Esophagus muscularis mucosa (tissue), 4 donors: ENCODE results near the gene ACD. TPM values are rescaled to one million over a fixed set of nuclear protein-coding genes. Genes with fewer than 3 reads are reported as not detected.

Experiments used
- DNase-seq: peaks from one replicate; pipeline ENCODE4 v3.0.0-alpha.2; 2017; ENCODE audit errors: extremely low spot score
- H3K27ac ChIP-seq, 4 donors: fragments of 200-600 bp; sonication (generic); replicated peaks in 1 of 4; 1 replicate in 3 of 4; 2 replicates in 1 of 4; pipeline ENCODE4 v1.5.1; 2016 to 2019; ENCODE audit warnings: mild to moderate bottlenecking in 1 of 4
- H3K27me3 ChIP-seq, 4 donors: fragments of 200-600 bp; sonication (generic); one replicate each; pipeline versions ENCODE4 v1.5.1 to v1.6.0; 2016 to 2019
- H3K36me3 ChIP-seq, 4 donors: fragments of 200-600 bp; sonication (generic); one replicate each; pipeline ENCODE4 v1.5.1; 2016 to 2019
- H3K4me1 ChIP-seq, 4 donors: fragments of 200-600 bp; sonication (generic); one replicate each; pipeline ENCODE4 v1.5.1; 2016 to 2019
- H3K4me3 ChIP-seq, 4 donors: fragments of 200-600 bp; sonication (generic); 1 replicate in 2 of 4; 2 replicates in 2 of 4; pipeline ENCODE4 v1.5.1; 2016 to 2019; ENCODE audit warnings: mild to moderate bottlenecking in 4 of 4, moderate library complexity in 1 of 4
- H3K9me3 ChIP-seq, 4 donors: fragments of 200-600 bp; sonication (generic); 1 replicate in 3 of 4; 2 replicates in 1 of 4; pipeline ENCODE4 v1.5.1; 2016 to 2019
- EP300 ChIP-seq: sonication (generic); formaldehyde crosslinking; IDR thresholded peaks from one replicate; pipeline ENCODE4 v1.6.1; 2017; ENCODE audit warnings: antibody characterized with exemption
- POLR2A ChIP-seq: fragments of 450-650 bp; IDR thresholded peaks from one replicate; pipeline ENCODE4 v1.6.1; 2017; ENCODE audit warnings: antibody characterized with exemption, moderate library complexity, mild to moderate bottlenecking, low read depth
- POLR2AphosphoS5 ChIP-seq, 2 donors: sonication (generic); formaldehyde crosslinking; IDR thresholded peaks; one replicate each; pipeline ENCODE4 v1.6.1; 2017; ENCODE audit warnings: antibody characterized with exemption in 2 of 2
- WGBS: methylation state at CpG from one replicate; pipeline ENCODE4 v1.1.5; 2018; 5-methylcytosine and 5-hydroxymethylcytosine counted together
- intact Hi-C: fragments of 100-400 bp; cut with DNase I; formaldehyde crosslinking; loops from one replicate; pipeline ENCODE4 v1.15.1; 2023
- total RNA-seq, 4 donors: library from RNA; depleted of rRNA; stranded (reverse); fragments of >200 nt; gene quantifications; one replicate each; pipeline versions ENCODE4 v1.1.0 to v1.2.1, GENCODE V29; 2016
- TF ChIP-seq, protein P1 (sequence below), 3 experiments: fragments of 200-600 bp in 2 of 3; fragments of 450-650 bp in 1 of 3; sonication (generic) in 2 of 3; IDR thresholded peaks; one replicate each; pipeline ENCODE4 v1.5.1; 2017 to 2019; ENCODE audit warnings: antibody characterized with exemption in 3 of 3, mild to moderate bottlenecking in 2 of 3, moderate library complexity in 1 of 3

ACD gene
- total RNA-seq, 4 donors from 2014 or later, result 22.0 to 31.6 (median 29.3) TPM

DNA sequence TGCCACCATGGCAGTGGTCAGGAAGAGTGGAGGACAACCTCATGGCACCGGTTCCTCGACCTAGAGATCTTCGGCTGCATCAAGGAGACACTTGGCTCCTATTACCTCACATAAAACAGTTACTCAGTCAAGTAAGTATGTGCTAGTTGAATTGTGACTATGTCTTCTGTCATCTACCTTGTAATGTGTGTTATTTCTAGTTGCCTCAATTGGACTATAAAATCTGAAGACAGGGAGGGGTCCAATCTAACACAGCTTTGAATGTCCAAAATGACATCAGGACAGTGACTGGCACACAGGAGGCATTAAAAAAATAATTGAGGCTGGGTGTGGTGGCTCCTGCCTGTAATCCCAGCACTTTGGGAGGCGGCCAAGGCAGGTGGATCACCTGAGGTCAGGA lies 23.7 kb upstream of the ACD start:
- WGBS, result 100% methylated on average over 3 of the region's 4 CpGs
- no peak for DNase-seq
- Histone ChIP-seq H3K36me3 (peaks cover 7 to 49% (median 27%) of the 10 kb centered on the region in 4 donors), H3K4me1 (peaks cover 0 to 20% (median 3%) of the 10 kb centered on the region in 4 donors), H3K9me3 (no peaks in the 10 kb centered on the region), H3K27me3 (no peaks in the 10 kb centered on the region), H3K4me3 (no peak overlapping the region), H3K27ac (no peak overlapping the region)
- intact Hi-C loops, result no loop called here
- TF ChIP-seq POLR2AphosphoS5 (IDR thresholded peaks at IDR 0.05) (no peak), POLR2A (no peak), EP300 (no peak)
- TF ChIP-seq, protein P1, sequence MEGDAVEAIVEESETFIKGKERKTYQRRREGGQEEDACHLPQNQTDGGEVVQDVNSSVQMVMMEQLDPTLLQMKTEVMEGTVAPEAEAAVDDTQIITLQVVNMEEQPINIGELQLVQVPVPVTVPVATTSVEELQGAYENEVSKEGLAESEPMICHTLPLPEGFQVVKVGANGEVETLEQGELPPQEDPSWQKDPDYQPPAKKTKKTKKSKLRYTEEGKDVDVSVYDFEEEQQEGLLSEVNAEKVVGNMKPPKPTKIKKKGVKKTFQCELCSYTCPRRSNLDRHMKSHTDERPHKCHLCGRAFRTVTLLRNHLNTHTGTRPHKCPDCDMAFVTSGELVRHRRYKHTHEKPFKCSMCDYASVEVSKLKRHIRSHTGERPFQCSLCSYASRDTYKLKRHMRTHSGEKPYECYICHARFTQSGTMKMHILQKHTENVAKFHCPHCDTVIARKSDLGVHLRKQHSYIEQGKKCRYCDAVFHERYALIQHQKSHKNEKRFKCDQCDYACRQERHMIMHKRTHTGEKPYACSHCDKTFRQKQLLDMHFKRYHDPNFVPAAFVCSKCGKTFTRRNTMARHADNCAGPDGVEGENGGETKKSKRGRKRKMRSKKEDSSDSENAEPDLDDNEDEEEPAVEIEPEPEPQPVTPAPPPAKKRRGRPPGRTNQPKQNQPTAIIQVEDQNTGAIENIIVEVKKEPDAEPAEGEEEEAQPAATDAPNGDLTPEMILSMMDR (IDR thresholded peaks at IDR 0.05), result no peak

DNA sequence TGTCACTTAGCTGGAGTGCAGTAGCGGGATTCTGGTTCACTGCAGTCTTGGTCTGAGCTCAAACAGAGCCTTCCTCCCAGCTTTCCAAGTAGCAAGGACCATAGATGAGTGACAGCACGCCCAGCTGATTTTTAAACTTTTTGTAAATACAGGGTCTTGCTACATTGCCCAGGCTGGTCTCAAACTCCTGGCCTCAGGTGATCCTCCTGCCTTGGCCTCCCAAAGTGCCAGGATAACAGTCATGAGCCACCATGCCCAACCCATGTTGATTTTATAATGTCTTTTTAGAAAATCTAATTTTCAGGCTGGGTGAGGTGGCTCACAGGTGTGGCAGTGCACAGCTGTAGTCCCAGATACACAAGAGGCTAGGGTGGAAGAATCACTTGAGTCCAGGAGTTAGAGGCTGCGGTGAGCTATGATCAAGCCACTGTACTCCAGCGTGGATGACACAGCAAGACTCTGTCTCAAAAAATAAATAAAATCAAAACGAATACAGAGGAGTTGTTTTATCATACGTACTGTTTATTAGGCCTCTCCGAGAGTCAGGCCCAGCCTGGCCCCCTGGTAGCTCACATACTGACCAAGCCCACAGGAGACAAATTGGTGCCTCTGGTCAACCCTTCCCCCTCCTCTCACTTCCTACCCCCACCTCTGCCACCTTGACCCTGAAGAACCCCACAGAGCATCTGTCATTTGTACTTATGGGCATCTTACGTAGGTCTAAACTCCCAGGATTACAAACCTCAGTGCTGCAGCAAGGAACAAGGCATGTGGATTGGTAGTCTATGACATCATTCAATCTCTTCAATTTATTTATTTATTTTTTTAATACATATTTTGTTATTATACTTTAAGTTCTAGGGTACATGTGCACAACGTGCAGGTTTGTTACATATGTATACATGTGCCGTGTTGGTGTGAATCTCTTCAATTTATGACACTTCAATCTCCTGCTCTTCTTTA lies 20.2 kb upstream of the ACD start:
- H3K9me3 ChIP-seq, result no peaks in the 10 kb centered on the region
- H3K4me3 ChIP-seq, result no peak overlapping the region
- H3K4me1 ChIP-seq, result peaks cover 0 to 23% (median 5%) of the 10 kb centered on the region in 4 donors
- intact Hi-C loops, result no loop called here
- 94% methylated on average over 10 of the region's 10 CpGs for WGBS
- no peak for DNase-seq
- no peaks in the 10 kb centered on the region for H3K27me3 ChIP-seq
- H3K27ac ChIP-seq, result no peak overlapping the region
- H3K36me3 ChIP-seq, result peaks cover 6 to 51% (median 29%) of the 10 kb centered on the region in 4 donors
- TF ChIP-seq POLR2AphosphoS5 (IDR thresholded peaks at IDR 0.05), result no peak
- TF ChIP-seq POLR2A, result no peak
- TF ChIP-seq EP300, result no peak
- TF ChIP-seq, protein P1 (IDR thresholded peaks at IDR 0.05), result no peak

DNA sequence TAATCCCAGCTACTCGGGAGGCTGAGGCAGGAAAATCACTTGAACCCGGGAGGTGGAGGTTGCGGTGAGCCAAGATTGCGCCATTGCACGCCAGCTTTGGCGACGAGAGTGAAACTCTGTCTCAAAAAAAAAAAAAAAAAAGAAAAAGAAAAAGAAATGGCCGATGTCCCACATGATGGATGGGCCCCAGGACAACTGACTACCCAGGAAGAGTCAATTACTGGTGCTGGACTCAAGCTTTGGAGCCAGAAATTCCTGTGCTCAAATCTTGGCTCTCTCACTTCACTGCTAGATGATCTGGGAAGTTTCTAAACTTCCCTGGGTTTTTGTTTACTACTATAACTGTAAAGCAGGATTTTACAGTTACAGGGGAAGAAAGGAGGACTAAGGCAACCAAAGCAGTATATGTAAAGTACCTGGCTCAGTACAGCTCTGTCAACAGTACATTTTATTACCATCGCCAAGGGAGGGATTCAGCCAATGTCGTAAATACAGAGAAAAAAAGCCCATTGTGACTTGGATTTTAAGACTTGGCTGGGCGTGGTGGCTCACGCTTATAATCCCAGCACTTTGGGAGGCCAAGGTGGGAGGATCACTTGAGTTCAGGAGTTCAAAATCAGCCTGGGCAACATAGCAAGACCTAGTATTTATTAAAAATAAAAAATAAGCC lies 18.4 kb upstream of the ACD start:
- whole genome bisulfite sequencing, result 79% methylated on average over 12 of the region's 12 CpGs
- Histone ChIP-seq H3K9me3 (no peaks in the 10 kb centered on the region), H3K36me3 (peaks cover 0 to 40% (median 19%) of the 10 kb centered on the region in 4 donors), H3K4me1 (peaks cover 14 to 30% (median 20%) of the 10 kb centered on the region in 4 donors), H3K4me3 (no peak overlapping the region), H3K27me3 (no peaks in the 10 kb centered on the region), H3K27ac (no peak overlapping the region)
- intact Hi-C loops, result no loop called here
- no peak for DNase-seq
- no peak for TF ChIP-seq POLR2A
- TF ChIP-seq, protein P1 (IDR thresholded peaks at IDR 0.05), result no peak
- no peak for TF ChIP-seq EP300
- no peak for TF ChIP-seq POLR2AphosphoS5 (IDR thresholded peaks at IDR 0.05)

DNA sequence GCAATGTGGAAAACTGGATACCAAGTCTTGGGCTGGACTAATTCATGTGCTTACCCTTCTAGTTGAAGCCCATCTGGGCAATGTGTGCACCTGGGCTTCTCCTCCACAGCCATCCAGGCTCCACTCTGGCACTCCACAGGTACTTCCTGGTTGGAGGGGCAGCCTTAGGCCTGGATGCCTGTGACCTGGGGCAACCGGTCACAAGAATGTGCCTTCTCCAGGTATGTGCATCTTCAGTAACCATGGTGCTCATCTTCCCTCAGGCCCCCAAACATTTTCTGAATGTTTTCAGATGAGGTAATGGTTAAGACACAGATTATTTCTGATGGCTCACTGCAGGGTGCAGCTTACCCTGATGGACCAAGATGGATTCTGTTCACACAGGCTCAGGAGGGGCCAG lies 17.7 kb upstream of the ACD start:
- Histone ChIP-seq H3K4me1 (peaks cover 22 to 38% (median 27%) of the 10 kb centered on the region in 4 donors), H3K27me3 (no peaks in the 10 kb centered on the region), H3K9me3 (no peaks in the 10 kb centered on the region), H3K4me3 (no peak overlapping the region), H3K36me3 (peaks cover 0 to 35% (median 16%) of the 10 kb centered on the region in 4 donors), H3K27ac (no peak overlapping the region)
- TF ChIP-seq POLR2A, result no peak
- TF ChIP-seq EP300, result no peak
- TF ChIP-seq, protein P1 (IDR thresholded peaks at IDR 0.05), result no peak
- no peak for TF ChIP-seq POLR2AphosphoS5 (IDR thresholded peaks at IDR 0.05)
- WGBS, result 100% methylated on average over 1 of the region's 1 CpG
- DNase-seq, result no peak
- intact Hi-C loops, result no loop called here
